Measurements from ENCODE around the gene MRPS14. TPM values are rescaled to one million over a fixed set of nuclear protein-coding genes. Genes with fewer than 3 reads are reported as not detected.

Gene MRPS14
- total RNA-seq, 1 donor from 2014 or later, result 34.4 TPM

- no peaks in the 10 kb centered on the region for H3K27me3 Mint-ChIP-seq (ENCODE audit: low read depth)
- no peak for TF ChIP-seq CTCF (conservative IDR thresholded peaks at IDR 0.05)
- no peaks in the 10 kb centered on the region for H3K36me3 Mint-ChIP-seq (ENCODE audit: low read depth)
- no peak for DNase-seq (ENCODE audit: low read depth, low spot score)
- peaks cover 8% of the 10 kb centered on the region for H3K4me1 Mint-ChIP-seq
- no peaks in the 10 kb centered on the region for H3K9me3 Mint-ChIP-seq
- H3K4me3 Mint-ChIP-seq, result no peak overlapping the region
- no peak overlapping the region for H3K27ac Mint-ChIP-seq (ENCODE audit: unreplicated experiment)
Measured at GRCh38 chr1:174971902-174972301, 51.3 kb downstream of the MRPS14 start.

GRCh38 chr1:174971466-174971865, 51.8 kb downstream of the MRPS14 start:
- no peaks in the 10 kb centered on the region for H3K27me3 Mint-ChIP-seq (ENCODE audit: low read depth)
- TF ChIP-seq CTCF (conservative IDR thresholded peaks at IDR 0.05), result no peak
- H3K4me1 Mint-ChIP-seq, result peaks cover 8% of the 10 kb centered on the region
- no peak for DNase-seq (ENCODE audit: low read depth, low spot score)
- H3K4me3 Mint-ChIP-seq, result no peak overlapping the region
- peak overlapping the region; percentile 43 for H3K27ac Mint-ChIP-seq (ENCODE audit: unreplicated experiment)
- H3K36me3 Mint-ChIP-seq (ENCODE audit: low read depth), result no peaks in the 10 kb centered on the region
- H3K9me3 Mint-ChIP-seq, result no peaks in the 10 kb centered on the region

GRCh38 chr1:174969977-174970376, 53.2 kb downstream of the MRPS14 start:
- Mint-ChIP-seq H3K36me3 (ENCODE audit: low read depth) (no peaks in the 10 kb centered on the region), H3K9me3 (no peaks in the 10 kb centered on the region), H3K4me1 (peaks cover 8% of the 10 kb centered on the region), H3K27ac (ENCODE audit: unreplicated experiment) (no peak overlapping the region), H3K4me3 (no peak overlapping the region), H3K27me3 (ENCODE audit: low read depth) (no peaks in the 10 kb centered on the region)
- DNase-seq (ENCODE audit: low read depth, low spot score), result no peak
- TF ChIP-seq CTCF (conservative IDR thresholded peaks at IDR 0.05), result no peak

- peaks cover 8% of the 10 kb centered on the region for H3K4me1 Mint-ChIP-seq
- H3K27me3 Mint-ChIP-seq (ENCODE audit: low read depth), result no peaks in the 10 kb centered on the region
- no peak overlapping the region for H3K27ac Mint-ChIP-seq (ENCODE audit: unreplicated experiment)
- H3K4me3 Mint-ChIP-seq, result no peak overlapping the region
- no peaks in the 10 kb centered on the region for H3K9me3 Mint-ChIP-seq
- TF ChIP-seq CTCF (conservative IDR thresholded peaks at IDR 0.05), result no peak
- H3K36me3 Mint-ChIP-seq (ENCODE audit: low read depth), result no peaks in the 10 kb centered on the region
- DNase-seq (ENCODE audit: low read depth, low spot score), result no peak
Measured at GRCh38 chr1:174968750-174969244, 54.4 kb downstream of the MRPS14 start.

- no peak overlapping the region for H3K27ac Mint-ChIP-seq (ENCODE audit: unreplicated experiment)
- no peak overlapping the region for H3K4me3 Mint-ChIP-seq
- TF ChIP-seq CTCF (conservative IDR thresholded peaks at IDR 0.05), result no peak
- DNase-seq (ENCODE audit: low read depth, low spot score), result no peak
- H3K9me3 Mint-ChIP-seq, result no peaks in the 10 kb centered on the region
- H3K36me3 Mint-ChIP-seq (ENCODE audit: low read depth), result no peaks in the 10 kb centered on the region
- peaks cover 8% of the 10 kb centered on the region for H3K4me1 Mint-ChIP-seq
- no peaks in the 10 kb centered on the region for H3K27me3 Mint-ChIP-seq (ENCODE audit: low read depth)
Measured at GRCh38 chr1:174967845-174968705, 55.1 kb downstream of the MRPS14 start.
